GM18502 (cell line): ENCODE data around the gene ZNF792.
"Not testable (repeated sequence)": the region's sequence is repeated elsewhere in the genome, so short reads cannot be mapped to it uniquely, and the experiment has no call there.

Experiments
- ATAC-seq: cut with Tn5 transposase; IDR thresholded peaks from one replicate; pipeline ENCODE4 v1.9.1; 2021; ENCODE audit warnings: mild to moderate bottlenecking; ENCODE audit not compliant: unreplicated experiment, poor library complexity

Gene ZNF792

DNA sequence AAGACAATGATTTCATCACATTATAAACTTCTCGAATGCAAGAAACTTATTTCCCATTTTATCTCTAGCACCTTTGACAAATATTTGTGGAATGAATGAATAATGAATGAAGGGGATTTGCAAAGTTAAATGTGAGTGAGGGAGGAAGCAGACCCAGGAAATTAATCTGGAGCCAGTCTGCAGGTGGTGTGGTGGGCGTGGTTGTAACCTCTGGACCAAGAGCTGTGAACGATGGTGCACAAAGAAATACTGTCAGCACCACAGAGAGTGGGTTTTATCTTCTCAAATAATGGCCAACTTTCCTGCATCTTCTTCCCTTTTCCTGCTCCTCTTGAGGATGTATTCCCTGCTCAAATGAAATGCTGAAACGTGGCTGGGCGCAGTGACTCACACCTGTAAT lies 11.0 kb upstream of the ZNF792 start:
- ATAC-seq: no peak

DNA sequence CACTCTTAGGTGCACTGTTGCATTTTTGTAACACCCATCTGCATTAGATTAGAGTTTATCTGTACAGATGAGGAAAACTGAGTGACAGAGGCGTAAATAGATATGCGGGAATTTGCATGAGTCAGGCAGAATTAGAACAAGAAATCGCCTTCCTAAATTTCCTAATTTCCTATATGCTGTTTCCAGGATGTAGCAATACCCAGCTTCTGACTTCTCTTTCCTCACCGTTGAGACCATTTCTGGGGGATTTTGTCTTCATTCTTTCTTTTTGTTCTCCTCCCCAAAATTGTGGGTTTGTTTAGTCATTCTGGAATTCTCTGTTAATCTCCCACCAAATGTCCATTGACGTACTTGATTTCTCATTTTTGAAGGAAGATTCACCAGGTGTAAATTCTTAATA lies 10.6 kb upstream of the ZNF792 start:
- no peak for ATAC-seq

DNA sequence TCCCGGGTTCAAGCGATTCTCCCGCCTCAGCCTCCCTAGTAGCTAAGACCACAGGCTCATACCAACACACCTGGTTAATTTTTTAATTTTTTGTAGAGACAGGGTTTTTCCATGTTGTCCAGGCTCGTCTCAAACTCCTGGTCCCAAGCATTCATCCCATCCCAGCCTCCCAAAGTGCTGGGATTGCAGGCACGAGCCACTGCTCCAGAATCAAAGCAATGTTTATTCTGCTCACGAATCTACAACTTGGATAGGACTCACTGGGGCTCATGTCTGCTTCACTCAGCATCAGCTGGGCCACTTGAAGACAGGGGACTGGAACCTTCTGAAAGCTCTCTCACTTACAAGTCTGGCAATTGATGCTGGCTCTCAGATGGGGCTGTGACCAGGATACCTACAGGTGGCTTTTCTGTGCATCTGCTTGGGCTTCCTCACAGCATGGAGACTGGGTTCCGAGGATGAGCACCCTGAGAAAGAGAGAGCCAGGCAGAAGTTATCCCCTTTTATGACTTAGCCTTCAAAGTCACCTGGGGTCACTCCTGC lies 8.2 kb upstream of the ZNF792 start:
- no peak for ATAC-seq

DNA sequence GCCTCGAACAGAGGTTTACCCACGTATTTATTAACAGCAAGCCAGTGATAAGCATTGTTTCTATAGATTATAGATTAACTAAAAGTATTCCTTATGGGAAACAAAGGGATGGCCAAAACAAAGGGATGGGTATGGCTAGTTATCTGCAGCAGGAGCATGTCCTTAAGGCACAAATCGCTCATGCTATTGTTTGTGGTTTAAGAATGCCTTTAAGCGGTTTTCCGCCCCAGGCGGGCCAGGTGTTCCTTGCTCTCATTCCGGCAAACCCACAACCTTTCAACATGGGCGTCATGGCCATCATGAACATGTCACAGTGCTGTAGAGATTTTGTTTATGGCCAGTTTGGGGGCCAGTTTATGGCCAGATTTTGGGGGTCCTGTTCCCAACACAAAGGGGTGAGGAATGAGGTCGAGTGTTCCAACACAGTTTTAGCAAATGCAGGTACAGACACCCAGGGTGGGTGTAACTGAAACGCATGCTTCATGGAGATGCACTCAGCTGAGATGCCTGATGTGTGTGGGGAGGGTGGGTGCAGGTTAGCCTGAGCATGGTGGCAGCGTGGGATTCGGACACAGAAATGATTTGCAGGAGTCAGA lies 6.3 kb upstream of the ZNF792 start:
- ATAC-seq: not testable (repeated sequence)

DNA sequence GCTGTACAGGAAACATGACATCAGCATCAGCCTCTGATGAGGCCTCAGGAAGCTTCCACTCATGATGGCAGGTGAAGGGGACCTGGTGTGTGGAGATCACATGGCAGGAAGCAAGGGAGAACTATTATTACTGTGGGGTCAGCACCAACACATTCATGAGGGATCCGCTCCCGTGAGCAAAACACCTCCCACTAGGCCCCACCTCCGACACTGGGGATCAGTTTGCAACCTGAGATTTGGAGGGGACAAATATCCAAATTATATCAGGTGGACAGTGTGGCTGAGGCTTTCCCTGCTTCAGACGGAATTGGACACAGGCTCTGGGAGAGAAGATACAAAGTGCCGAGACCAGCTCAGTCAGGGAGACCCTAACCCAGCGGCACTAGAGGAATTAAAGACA lies 5.7 kb upstream of the ZNF792 start:
- ATAC-seq: no peak

DNA sequence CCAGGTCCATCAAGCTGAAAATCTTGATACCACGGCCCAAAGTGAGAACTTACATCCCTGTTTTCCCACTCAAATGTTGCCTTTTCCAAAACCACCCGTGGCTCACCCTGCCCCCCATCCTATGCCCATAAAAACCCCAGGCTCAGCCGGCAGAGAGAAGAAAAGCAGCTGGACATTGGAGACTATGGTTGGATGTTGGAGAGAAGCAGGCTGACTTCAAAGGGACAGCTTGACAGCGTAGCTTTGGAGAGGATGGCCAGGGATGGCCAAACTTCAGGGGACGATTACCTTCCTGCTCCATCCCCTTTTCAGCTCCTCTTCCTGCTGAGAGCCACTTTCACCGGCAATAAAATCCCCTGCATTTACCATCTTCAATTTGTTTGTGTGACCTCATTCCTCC lies 3.5 kb upstream of the ZNF792 start:
- ATAC-seq: no peak

DNA sequence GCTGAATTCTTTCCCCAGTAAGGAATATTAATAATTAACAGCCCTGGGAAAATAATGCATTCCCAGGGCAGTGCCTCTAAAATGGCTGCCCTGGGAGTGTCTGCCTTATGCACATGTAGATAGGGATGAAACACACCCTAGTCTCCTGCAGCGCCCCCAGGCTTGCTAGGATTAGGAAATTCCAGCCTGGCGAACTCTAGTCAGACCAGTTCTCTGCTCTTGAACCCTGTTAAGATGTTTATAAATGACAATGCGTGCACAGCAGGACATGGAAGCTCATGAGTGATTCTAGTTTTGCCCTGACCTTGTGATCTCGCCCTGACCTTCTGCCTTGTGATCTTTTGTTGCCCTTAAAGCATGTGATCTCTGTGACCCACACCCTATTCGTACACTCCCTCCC lies 1.5 kb upstream of the ZNF792 start:
- not testable (repeated sequence) for ATAC-seq

DNA sequence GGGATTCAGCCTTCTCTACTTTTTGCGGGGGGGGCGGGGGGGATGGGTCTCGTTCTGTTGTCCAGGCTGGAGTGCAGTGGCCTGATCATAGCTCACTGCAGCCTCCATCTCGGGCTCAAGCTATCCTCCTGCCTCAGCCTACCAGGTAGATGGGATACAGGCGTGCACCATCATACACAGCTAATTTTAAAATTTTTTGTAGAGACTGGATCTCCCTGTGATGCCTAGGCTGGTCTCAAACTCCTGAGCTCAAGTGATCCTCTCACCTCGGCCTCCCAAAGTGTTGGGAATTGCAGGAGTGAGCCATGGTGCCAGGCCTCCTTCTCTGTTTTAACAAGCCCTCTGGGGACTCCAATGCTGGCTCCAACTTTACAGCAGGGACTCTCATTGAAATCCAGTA lies 569 bp upstream of the ZNF792 start:
- ATAC-seq: no peak

DNA sequence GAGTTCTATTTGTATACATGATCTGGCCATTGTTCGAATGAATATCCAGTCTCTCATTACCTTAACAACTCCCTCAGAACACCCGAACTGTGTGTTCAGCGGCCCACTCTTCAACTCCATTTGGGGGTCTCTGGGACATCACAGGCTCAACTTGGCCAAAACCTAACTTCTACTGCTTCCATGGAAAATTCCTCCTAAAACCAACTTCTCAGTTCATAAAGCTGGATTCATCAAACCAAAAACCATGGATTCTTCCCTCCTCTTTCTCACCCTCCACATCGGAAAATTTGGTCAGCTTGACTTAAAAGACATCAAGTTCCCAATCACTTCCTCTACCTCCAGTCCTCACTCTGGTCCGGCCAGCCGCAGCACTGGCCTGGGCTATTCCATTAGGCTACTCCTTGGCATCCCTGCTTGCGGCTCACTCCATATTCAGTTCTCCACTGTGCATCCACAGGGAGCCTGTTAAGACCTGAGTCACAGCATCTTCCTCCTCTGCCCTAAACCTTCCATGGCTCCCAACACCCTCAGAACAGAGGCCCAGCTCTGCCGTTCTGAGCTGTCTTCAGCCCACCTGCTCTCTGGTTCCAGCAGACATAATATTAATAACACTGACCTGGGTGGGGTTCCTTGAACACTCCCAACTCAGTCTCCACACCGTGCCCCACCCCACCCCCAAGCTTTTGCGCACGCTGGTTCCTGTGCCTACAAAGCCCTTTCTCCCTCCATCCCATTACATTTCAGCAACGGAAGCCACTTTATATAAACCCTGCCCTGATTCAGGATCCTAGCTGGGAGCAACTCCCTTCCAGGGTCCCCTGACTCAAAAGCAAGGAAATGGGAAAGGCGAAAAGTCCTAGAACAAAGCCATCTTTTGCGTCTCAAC lies 1.1 kb downstream of the ZNF792 start:
- no peak for ATAC-seq

DNA sequence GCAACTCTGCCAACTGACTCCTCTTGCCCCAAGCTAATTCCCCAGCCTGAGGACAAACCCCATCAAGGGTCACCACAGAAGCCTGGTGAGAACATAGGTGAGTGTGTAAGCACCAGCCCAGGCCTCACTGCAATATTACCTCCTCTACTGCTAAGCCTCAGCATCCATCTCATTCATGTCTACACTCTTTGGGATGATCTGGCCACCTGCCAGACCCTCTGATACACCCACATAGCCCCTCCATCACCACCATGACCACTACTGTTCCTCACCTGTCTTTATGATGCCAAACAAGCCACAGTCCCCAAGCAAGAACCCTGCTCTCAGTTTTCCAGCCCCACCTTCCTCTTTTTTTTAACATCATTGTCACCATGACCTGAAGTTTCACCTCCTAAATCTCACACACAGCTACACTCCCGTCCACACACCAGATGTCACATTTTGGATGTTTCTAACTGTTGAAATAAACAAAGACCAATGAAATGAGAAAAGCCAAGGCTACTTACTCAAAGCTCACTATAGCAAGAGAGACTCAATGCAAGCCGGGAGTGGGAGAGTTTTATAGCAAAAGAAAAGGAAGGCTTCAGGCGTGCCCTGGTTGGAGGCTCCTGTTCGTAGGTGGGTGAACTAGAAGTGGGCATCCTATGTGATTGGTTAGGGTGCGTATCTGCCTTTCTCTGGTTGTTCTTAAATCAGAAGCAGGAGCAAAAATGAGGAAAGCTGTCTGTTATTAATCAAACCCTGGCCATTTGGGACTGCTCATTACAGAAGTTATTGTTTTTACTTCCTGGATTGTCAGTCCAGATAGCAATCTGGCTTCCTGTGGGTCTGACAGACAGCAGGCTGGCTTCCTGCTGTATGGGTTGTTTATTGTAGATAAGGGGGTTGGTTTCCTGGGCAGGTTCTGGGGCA lies 2.0 kb downstream of the ZNF792 start:
- no peak for ATAC-seq

DNA sequence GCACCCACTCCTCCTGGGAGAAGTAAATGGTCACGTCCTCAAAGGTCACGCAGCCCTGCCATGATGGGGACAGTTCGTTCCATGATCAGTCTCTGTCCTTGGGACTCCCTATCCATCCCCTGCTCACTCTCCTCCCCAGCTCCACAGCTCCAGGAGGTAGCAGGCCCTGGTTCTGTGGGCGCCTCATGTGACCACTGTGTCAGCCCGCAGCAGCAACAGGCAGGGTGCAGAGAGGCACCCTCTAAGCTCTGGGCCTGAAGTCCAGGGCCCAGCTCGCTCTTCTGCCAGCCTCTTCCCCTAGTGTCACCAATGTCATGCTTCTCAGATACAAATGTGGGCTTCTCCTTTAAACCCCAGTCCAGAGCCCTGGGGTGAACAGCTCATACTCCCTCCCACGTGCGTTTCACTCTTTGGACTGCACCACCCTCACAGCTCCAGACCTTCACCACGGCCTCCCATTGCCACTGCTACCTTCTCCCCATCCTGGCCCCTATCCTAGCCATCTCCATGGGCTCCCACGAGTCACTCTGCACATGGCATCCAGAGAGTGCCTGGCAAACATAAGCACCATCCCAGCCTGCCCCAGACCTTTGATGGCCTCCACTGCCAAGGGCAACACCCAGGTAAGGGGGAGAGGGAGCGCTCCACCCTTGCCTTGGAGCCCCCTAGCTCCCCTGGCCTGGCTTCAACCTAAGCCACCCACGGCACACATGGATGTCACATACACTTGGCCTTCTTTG lies 2.9 kb downstream of the ZNF792 start:
- no peak for ATAC-seq

DNA sequence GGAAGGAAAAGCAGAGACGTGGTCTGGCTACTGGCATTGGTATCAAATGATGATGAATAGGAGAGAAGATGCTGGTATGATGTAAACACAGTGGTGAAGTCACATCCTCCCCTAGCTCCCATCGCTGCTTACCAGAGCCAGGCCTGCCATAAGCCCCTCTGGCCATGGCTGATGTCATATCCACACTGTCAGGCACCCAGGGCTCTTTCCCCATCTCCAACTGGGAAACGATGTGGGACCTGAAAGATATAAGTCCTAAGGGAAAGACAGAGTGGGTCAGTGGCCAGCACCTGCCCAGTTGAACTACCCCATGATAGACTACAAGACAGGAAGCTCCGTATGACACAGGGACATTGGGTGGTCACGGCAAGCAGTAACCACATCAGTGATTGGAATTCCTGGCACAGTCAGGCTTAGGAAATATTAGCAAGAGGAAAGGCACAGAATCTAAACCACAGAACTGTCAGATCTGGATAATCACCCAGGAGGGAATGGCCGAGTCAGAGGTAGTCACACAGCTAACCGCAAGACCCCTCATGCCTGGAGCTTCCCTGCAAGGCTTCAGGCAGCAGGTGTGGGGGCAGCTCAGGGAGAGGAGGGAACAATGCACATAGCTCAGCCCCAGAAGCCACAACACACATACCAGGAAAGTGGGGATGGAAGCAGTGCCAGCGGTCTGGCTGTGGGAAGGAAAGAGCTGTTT lies 3.8 kb downstream of the ZNF792 start:
- ATAC-seq: no peak

DNA sequence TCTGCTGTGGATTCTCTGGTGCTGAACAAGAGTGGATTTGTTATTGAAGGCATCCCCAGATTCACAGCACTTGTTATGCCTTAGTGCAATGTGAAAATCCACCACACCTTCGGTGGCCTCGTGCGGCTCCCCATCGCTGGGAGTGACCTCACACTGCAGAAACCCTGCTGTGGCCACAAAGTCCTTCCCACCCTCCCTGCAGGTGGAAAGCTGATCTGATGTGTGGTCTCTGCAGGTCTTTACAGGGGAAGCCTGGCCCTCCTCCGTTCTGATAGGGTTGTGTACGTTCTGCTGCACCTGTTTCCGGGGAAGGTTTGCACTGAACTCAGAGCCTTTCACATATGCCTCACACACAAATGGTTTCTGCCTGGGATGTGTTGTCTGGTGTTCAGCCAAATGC lies 5.0 kb downstream of the ZNF792 start:
- no peak for ATAC-seq

DNA sequence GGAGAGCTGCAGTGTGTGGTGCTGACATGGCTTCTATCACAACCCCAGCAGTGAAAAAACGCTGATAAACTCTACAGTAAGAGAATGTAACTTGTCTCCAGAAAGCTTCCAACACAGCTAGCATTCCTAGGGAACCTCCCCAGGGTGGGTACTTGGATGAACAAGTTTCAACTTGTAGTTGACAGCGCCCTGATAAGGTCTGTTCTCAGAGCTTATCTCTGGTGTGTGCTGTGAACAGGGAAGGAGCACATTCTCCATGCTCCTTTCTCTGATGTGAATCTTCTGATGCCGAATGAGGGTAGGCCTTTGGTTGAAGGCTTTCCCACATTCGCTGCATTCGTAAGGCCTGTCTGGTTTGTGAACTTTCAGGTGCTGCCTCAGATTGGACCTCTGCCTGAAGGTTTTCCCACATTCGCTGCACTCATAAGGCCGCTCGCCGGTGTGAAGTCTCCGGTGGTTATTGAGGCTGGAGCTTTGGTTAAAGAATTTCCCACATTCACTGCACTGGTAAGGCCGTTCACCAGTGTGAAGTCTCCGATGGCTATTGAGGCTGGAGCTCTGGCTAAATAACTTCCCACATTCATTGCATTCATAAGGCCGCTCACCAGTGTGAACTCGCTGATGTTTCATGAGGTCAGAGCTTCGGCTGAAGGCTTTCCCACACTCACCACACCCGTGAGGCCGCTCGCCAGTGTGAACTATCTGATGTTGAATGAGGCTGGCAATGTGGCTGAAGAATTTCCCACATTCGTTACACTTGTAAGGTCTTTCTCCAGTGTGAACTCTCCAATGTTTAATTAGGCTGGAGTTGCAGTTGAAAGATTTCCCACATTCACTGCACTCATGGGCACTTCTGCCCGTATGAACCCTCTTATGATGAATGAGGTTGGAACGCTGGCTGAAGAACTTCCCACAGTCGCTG lies 5.9 kb downstream of the ZNF792 start:
- no peak for ATAC-seq

DNA sequence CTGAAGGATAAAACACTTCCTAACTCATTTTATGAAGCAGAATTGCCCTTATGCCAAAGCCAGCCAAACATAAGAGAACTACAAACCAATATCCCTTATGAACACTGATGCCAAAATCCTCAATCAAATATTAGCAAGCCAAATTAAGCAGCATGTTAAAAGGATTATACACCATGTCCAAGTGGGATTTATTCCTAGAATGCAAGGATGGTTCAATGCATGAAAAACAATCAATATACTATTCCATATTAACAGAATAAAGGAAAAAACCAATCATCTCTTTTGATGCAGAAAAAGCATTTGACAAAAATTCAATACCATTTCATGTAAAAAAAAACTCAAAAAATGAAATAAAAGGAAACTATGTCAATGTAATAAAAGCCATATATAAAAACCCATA lies 10.9 kb downstream of the ZNF792 start:
- ATAC-seq: no peak

DNA sequence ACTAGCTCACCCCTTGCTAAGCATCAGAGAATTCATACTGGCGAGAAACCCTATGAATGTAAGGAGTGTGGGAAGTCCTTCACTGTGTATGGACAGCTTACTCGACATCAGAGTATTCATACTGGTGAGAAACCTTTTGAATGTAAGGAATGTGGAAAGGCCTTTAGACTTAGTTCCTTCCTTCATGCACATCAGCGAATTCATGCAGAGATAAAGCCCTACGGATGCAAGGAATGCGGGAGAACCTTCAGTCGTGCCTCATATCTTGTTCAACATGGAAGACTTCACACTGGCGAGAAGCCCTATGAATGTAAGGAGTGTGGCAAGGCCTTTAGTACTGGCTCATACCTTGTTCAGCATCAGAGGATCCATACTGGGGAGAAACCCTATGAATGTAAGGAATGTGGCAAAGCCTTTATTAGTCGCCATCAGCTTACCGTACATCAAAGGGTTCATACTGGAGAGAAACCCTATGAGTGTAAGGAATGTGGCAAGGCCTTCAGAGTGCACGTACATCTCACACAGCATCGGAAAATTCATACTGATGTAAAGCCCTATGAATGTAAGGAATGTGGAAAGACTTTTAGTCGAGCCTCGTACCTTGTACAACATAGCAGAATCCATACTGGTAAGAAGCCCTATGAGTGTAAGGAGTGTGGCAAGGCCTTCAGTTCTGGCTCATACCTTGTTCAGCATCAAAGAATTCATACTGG lies 20.0 kb downstream of the ZNF792 start:
- no peak for ATAC-seq

DNA sequence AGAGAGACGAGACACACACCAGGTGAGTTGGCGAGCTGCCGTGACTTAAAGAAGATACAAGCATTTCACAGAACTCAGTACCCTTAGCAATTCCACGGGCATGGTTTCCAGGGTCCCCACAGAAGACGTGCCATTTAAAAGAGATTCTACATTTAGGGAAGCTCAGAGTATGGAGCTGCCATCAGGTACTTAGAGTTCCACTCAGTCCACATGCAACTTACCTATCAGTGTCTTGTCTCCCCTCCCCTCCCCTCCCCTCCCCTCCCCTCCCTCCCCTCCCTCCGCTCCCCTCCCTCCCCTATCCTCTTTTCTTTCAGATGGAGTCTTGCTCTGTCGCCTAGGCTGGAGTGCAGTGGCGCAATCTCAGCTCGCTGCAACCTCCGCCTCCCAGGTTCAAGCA lies 25.1 kb downstream of the ZNF792 start:
- ATAC-seq: no peak

DNA sequence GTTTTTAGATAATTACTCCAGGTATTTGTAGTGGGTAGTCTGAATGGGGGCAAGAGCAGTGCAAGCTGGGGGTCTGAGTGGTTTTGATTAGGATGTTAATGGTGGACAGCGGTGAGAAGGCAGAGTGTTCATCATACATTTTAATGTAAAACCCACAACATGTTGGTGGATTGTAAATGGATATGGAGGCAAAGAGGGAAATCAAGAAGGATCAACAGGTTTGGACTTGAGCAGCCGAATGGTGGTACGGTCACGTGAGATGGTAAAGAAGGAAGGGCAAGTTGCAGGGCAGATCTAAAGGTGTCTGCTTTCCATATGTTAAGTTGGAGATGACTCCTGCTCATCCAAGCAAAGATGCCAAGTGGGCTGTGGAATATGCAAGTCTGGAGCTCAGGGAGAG lies 27.8 kb downstream of the ZNF792 start:
- no peak for ATAC-seq
